PC-9 (cell line): ENCODE data around the gene KPNA4.

ENCODE experiments used
- CTCF ChIP-seq: fragments of 200-600 bp; sonication (generic); conservative IDR thresholded peaks from 2 replicates; pipeline ENCODE4 v1.6.1; 2017; ENCODE audit warnings: mixed run types, antibody characterized with exemption, mild to moderate bottlenecking, moderate library complexity
- EZH2 ChIP-seq: fragments of 200-600 bp; sonication (generic); IDR thresholded peaks from 2 replicates; pipeline ENCODE4 v1.8.0; 2017; ENCODE audit warnings: antibody characterized with exemption, low read depth

GRCh38 chr3:160565442-160566403 lies at the start of gene KPNA4:
- TF ChIP-seq CTCF, result no peak
- no peak for TF ChIP-seq EZH2
